Activated gamma-delta T cell treated with Interleukin-2 at 50 U/mL for 16 hours (primary cell): Measurements from ENCODE around the gene NOVA1.

ENCODE experiments used
- DNase-seq: peaks from one replicate; pipeline ENCODE4 v3.0.0-alpha.2; 2020

NOVA1 gene

DNA sequence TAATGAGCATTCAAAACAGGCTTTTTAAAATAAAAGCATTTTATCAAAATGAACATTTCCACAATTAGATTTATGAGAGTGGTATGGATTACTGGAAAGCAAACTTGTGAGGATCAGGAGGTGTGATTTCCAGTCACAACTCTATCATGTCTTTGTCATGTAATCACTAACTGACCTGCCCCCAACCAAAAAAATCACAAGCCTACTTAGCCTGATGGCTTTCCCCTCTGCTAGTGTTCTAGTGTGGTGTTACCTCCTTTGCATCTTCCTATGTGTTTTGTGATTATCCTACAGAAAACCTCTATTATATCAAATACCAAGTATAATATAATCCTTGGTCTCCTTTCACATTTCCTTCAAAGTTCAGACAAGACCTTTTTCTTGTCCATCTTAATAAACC, 168.6 kb downstream of the NOVA1 start:
- no peak for DNase-seq

DNA sequence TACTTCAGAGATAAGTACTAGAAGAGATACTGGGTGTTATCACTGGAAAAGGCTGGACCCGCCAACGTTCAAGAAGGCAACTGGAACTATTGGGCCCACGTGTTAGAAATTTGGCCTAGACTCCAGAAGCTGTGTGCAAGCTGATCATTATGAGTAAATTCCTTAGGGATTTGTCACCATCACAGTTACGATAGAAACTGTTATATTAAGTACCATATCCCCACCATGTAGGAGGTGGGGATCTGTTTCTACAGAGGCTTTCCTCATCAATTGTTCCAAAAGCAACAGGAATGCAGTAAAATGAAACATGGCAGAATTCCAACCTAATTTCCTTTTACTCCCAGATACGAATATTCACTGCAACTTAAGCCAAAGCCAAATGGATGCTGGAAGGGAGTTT, 170.7 kb downstream of the NOVA1 start:
- DNase-seq: no peak

- no peak for DNase-seq
Observed at GRCh38 chr14:26424537-26424936, 173.3 kb downstream of the NOVA1 start.

DNA sequence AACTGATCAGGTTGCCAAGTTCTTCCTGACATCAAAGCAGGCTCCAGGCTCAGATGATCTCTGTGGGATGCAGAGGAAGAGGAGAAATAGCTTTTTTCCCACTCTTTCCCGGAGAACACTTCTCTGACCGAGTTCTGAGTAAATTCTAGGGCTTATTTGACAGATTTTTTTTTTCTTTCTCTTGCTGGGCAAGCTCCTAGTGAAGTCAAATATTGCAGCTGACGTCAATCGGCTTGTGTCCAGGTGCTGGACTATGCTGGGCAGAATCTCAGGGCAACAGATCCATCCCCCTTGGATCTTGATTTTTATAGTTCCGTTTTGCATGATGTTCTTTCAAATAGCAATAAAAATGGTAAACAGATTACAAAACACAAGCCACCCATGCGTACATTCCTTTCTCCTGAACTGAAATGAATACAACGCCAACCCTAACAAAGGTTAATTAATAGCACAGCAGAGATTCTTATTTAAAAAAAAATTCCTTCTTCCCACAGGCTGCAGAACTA, 182.2 kb downstream of the NOVA1 start:
- DNase-seq: no peak

DNA sequence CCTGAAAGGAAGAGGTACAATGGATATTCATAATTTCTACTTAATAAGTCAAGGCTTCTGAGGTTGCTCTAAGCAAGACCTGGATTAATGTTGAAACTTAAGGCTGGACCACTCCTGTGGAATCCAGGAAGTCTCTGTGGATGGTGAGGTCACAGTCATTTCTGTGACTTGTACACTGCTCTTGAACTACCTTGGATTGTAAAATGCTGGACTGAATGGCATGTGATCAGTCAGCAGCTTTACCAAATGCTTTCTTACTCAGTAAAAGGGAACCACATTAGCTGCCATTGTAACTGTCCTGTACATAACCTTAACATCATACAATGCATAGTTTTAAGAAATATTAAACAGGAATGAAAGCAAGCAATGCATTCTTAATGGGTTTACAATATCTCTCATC, 182.9 kb downstream of the NOVA1 start:
- DNase-seq: no peak

GRCh38 chr14:26414103-26414502, 183.7 kb downstream of the NOVA1 start:
- no peak for DNase-seq

DNA sequence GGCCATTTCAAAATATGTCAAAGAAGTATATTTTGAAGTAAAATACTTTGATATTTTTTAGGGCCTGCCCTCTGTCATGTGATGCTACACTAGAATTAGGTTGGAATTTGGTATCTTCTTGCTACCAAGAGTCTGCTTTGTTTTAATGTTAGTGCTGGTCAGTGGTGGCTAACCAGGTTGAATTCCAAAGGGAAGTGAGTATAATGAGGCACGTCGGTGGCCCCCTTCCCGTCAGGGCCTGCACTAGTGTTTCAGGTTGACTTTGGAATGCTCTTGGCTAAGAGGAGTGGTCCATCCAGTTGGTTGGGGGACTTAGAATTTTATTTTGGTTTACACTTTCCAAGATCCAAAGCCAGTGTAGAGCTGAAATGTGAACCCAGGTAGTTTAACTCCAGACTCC, 185.4 kb downstream of the NOVA1 start:
- DNase-seq: no peak

DNA sequence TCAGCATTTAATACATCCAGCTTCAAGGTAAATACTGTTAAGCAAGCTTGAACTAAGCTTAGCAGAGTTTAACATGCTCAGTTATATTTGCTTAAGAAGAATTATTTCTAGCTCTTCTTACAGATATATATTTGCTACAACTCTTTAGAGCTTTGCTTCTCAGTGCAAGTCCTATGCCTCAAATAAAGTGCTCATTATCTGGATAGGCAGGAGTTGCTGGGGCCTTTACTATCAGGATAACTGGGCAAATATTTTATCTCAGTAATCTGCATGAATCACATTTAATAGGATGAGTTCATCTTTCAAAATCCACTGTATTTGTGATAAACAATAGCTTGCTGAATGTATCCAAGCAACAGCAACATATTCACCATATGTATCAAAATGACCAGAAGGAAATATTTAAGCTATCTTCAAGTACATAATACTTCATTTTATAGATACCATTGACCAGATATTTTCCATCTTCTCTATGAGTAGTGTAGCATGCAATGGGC, 187.6 kb downstream of the NOVA1 start:
- no peak for DNase-seq

DNA sequence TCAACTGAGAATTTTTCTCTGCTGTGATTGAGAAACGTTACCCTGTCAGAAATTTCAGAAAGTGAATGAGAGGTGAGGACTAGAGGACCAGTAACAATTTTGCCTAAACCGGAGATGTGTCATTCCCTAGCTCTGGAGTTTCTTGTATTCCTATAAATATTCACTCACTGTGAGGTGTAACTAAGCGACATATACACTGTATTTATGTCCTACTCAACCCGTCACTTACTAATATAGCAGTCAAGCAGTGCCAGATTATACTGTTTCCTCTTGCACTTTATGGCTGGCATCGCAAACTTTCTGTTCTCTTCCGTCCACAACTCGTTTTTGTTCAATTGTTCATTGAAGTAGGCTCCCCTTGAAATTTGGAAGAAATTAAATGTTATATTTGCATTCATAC, 192.9 kb downstream of the NOVA1 start:
- no peak for DNase-seq

- no peak for DNase-seq
Observed at GRCh38 chr14:26403760-26404159, 194.1 kb downstream of the NOVA1 start.

DNA sequence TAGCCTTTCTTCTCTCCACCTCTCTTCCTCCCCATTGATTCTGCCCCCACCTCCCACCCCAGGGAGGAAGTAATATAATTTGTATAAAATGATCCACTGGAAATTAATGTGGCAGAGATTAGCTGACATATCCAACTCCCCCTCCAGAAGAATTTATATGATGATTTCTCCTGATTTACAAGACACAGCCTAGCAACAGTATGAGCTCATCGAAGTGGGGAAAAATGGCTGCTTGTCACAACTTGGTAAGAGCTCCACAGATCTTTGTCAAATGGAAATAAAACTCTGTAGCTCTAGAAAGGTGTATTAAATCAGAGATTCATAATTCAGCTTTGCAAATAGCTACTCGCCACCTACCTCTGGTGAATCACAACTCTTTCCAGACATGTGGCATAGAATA, 195.7 kb downstream of the NOVA1 start:
- no peak for DNase-seq

DNA sequence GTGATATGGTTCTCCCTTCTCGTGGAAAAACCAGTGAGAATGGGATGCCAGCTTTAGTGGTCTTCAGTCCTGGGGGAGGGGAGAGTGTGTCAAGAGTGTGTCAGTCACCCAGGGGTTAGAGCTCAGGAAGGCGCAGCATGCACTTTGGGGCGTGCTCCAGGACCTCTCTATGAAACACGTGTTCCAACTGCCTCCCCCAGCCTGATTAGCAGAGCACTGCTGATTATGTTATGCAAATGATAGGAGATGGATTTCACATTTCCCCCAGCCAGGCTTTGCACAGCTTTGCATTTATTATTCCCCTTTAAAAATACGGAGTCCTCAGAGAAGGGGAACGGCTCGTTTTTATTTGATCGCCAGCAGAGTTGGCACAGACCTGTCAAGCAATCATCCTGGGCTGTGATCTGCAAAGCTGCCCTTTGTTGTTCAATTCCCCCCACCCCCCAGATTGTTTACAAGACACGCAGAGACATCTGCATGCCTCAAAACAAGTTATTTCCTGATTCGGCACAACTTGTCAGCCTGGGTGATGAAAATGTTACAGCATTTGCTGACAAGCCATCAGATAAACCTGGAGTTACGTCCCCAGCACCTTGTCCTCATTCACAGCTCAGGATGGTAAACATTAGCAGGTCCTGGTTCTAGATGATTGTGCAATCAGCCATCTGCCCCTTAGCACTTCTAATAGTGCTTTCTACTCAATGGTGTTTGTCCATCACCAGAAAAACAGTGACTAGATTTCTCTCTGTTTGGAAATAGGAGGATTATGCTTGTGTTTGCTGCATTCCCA, 196.5 kb downstream of the NOVA1 start:
- no peak for DNase-seq

DNA sequence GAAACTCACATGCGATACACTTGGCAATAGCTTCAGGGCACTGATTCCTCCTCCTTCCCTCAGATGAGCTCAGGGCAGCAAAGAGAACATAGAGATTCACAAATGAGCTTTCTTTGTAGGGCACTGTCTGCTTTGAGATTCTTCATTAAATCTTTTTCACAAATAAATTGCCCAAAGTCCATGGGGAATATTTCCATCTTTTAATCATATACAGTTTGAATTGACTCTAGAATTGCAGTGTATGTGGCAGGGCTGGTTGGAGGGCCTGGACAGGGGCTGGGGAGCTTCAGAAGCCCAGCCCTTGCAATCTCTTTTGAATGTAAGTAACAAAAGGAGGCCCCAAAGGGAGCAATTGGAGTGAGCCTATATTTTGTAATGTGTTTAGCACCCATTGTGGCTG, 197.5 kb downstream of the NOVA1 start:
- no peak for DNase-seq

DNA sequence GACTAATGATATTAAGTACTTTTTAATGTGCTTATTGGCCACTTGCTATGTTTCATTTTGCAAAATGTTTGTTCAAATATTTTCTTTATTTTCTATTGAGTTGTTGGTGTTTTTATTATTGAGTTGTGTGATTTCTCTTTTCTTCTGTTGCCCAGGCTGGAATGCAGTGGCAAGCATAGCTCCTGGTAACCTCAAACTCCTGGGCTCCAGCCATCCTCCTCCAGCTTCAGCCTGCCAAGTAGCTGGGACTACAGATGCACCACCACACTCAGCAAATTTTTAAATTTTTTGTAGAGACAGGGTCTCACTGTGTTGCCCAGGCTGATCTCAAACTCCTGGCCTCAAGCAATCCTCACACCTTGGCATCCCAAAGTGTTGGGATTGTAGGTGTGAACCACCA, 199.2 kb downstream of the NOVA1 start:
- no peak for DNase-seq
